H1 (cell line): ENCODE data around the gene MMP25. TPM values are rescaled to one million over a fixed set of nuclear protein-coding genes. Genes with fewer than 3 reads are reported as not detected.
A peak's percentile ranks its signal among the peaks of the same experiment; 100 is the strongest.

Experiments used
- CTCF ChIA-PET: fragments of 300-600 bp; sonication (Branson Sonifier 250); formaldehyde crosslinking; loops from one replicate; lab custom pipeline; 2021; ENCODE audit not compliant: partially characterized antibody; lab: Charles Lee
- POLR2A ChIA-PET: fragments of 300-600 bp; sonication (Branson Sonifier 250); formaldehyde crosslinking; loops from one replicate; lab custom pipeline; 2021; ENCODE audit warnings: inconsistent platforms; ENCODE audit not compliant: partially characterized antibody; lab: Charles Lee
- DNase-seq, 2 experiments: peaks; one replicate each; pipeline versions ENCODE4 v3.0.0 to v3.0.0-alpha.2; 2010 to 2022; ENCODE audit warnings: low spot score in 2 of 2, low read depth in 1 of 2, mixed read lengths in 1 of 2
- FAIRE-seq: peaks from 2 replicates; lab custom pipeline; 2011; peaks lifted over from hg19 to GRCh38; lab: Jason Lieb, UNC
- H2AFZ ChIP-seq: 2 replicates; pipeline ENCODE4 v1.8.1; 2012; ENCODE audit warnings: low read length, inconsistent platforms
- H2AK5ac ChIP-seq: 2 replicates; pipeline ENCODE4 v1.6.1; 2013; ENCODE audit warnings: low read depth, low read length
- H2BK120ac ChIP-seq: replicated peaks from 2 replicates; pipeline ENCODE3; 2013; ENCODE audit warnings: low read depth, low read length, inconsistent platforms
- H2BK12ac ChIP-seq: 2 replicates; pipeline ENCODE4 v1.6.1; 2013; ENCODE audit warnings: low read depth, low read length
- H2BK15ac ChIP-seq: 2 replicates; pipeline ENCODE4 v1.6.1; 2013; ENCODE audit warnings: low read length
- H2BK20ac ChIP-seq: 2 replicates; pipeline ENCODE4 v1.6.1; 2013; ENCODE audit warnings: low read length
- H2BK5ac ChIP-seq: 2 replicates; pipeline ENCODE4 v1.6.1; 2013; ENCODE audit warnings: low read depth, low read length
- H3K14ac ChIP-seq: 2 replicates; pipeline ENCODE4 v1.6.1; 2013; ENCODE audit warnings: inconsistent platforms; ENCODE audit not compliant: insufficient read length
- H3K18ac ChIP-seq: 2 replicates; pipeline ENCODE4 v1.6.1; 2013; ENCODE audit warnings: low read length; ENCODE audit errors: extremely low read depth
- H3K23ac ChIP-seq: 2 replicates; pipeline ENCODE4 v1.6.1; 2013; ENCODE audit warnings: inconsistent platforms; ENCODE audit not compliant: insufficient read length
- H3K23me2 ChIP-seq: 2 replicates; pipeline ENCODE4 v1.6.1; 2013; ENCODE audit warnings: low read depth, low read length
- H3K27ac ChIP-seq: 2 replicates; pipeline ENCODE4 v1.6.1; 2011; ENCODE audit warnings: low read depth, low read length, inconsistent platforms
- H3K27me3 ChIP-seq, 4 experiments: replicated peaks in 1 of 4; 1 replicate in 1 of 4; 2 replicates in 3 of 4; pipeline versions ENCODE4 v1.6.1 to v1.8.1; 2011 to 2013; ENCODE audit warnings: low read length in 3 of 4, mild to moderate bottlenecking in 3 of 4, inconsistent platforms in 2 of 4, mixed read lengths in 2 of 4, moderate library complexity in 1 of 4; ENCODE audit not compliant: control insufficient read depth in 3 of 4, insufficient read depth in 3 of 4; ENCODE audit errors: extremely low read depth in 1 of 4
- H3K36me3 ChIP-seq, 4 experiments: 2 replicates each; pipeline versions ENCODE4 v1.6.1 to v1.8.1; 2011 to 2013; ENCODE audit warnings: mild to moderate bottlenecking in 4 of 4, low read length in 3 of 4, moderate library complexity in 2 of 4, control low read depth in 1 of 4, inconsistent platforms in 1 of 4; ENCODE audit not compliant: insufficient read depth in 4 of 4, control insufficient read depth in 2 of 4
- H3K4ac ChIP-seq: replicated peaks from 2 replicates; pipeline ENCODE3; 2013; ENCODE audit warnings: low read length, low read depth, mixed read lengths, inconsistent platforms; ENCODE audit not compliant: insufficient read length
- H3K4me1 ChIP-seq, 4 experiments: replicated peaks in 1 of 4; 1 replicate in 1 of 4; 2 replicates in 3 of 4; pipeline versions ENCODE4 v1.6.1 to v1.8.1; 2011 to 2013; ENCODE audit warnings: low read length in 3 of 4, inconsistent platforms in 2 of 4, mixed read lengths in 1 of 4; ENCODE audit not compliant: insufficient read depth in 4 of 4, control insufficient read depth in 3 of 4
- H3K4me2 ChIP-seq, 2 experiments: 2 replicates each; pipeline versions ENCODE4 v1.6.1 to v1.8.1; 2011 to 2013; ENCODE audit warnings: low read depth in 2 of 2, low read length in 2 of 2, control low read depth in 1 of 2, inconsistent platforms in 1 of 2, mild to moderate bottlenecking in 1 of 2; ENCODE audit not compliant: insufficient read depth in 1 of 2
- H3K4me3 ChIP-seq, 4 experiments: fragments of 200-600, 300-600 bp in 1 of 4; sonication (generic), shearing (Covaris generic), sonication (Bioruptor Twin) in 1 of 4; 2 replicates each; pipeline versions ENCODE4 v1.5.1 to v1.8.1; 2011 to 2016; ENCODE audit warnings: low read length in 4 of 4, low read depth in 3 of 4, control low read depth in 2 of 4, inconsistent platforms in 2 of 4, mild to moderate bottlenecking in 2 of 4, mixed read lengths in 1 of 4, moderate library complexity in 1 of 4; ENCODE audit not compliant: insufficient read depth in 2 of 4; ENCODE audit errors: extremely low read depth in 1 of 4
- H3K56ac ChIP-seq: replicated peaks from 2 replicates; pipeline ENCODE3; 2013; ENCODE audit warnings: low read depth, mild to moderate bottlenecking, mixed read lengths, low read length, inconsistent platforms; ENCODE audit not compliant: insufficient read length
- H3K79me1 ChIP-seq: 2 replicates; pipeline ENCODE4 v1.6.1; 2013; ENCODE audit warnings: low read depth, low read length, control low read depth
- H3K79me2 ChIP-seq, 2 experiments: 2 replicates each; pipeline versions ENCODE4 v1.6.1 to v1.8.1; 2012 to 2013; ENCODE audit warnings: low read length in 2 of 2, mild to moderate bottlenecking in 2 of 2, inconsistent platforms in 1 of 2; ENCODE audit not compliant: insufficient read depth in 2 of 2, control insufficient read depth in 1 of 2
- H3K9ac ChIP-seq, 4 experiments: replicated peaks in 1 of 4; 1 replicate in 1 of 4; 2 replicates in 3 of 4; pipeline versions ENCODE4 v1.6.1 to v1.8.1; 2011 to 2013; ENCODE audit warnings: low read depth in 3 of 4, low read length in 3 of 4, control low read depth in 2 of 4, mild to moderate bottlenecking in 2 of 4, moderate library complexity in 2 of 4, inconsistent platforms in 1 of 4; ENCODE audit errors: extremely low read depth in 1 of 4
- H3K9me3 ChIP-seq, 2 experiments: 2 replicates each; pipeline versions ENCODE4 v1.6.1 to v1.8.1; 2012 to 2013; ENCODE audit warnings: mild to moderate bottlenecking in 2 of 2, moderate library complexity in 2 of 2, control low read depth in 1 of 2, inconsistent platforms in 1 of 2, low read depth in 1 of 2, low read length in 1 of 2, mixed read lengths in 1 of 2; ENCODE audit not compliant: insufficient read depth in 2 of 2
- H4K20me1 ChIP-seq, 2 experiments: replicated peaks in 1 of 2; 2 replicates each; pipeline versions ENCODE3 to v1.8.1; 2011 to 2013; ENCODE audit warnings: inconsistent platforms in 2 of 2, low read length in 2 of 2, mild to moderate bottlenecking in 1 of 2; ENCODE audit not compliant: insufficient read depth in 2 of 2, control insufficient read depth in 1 of 2
- H4K5ac ChIP-seq: 2 replicates; pipeline ENCODE4 v1.6.1; 2013; ENCODE audit warnings: low read length, low read depth, mixed read lengths, inconsistent platforms; ENCODE audit not compliant: insufficient read length
- H4K8ac ChIP-seq: 2 replicates; pipeline ENCODE4 v1.8.0; 2013; ENCODE audit warnings: mild to moderate bottlenecking, moderate library complexity, low read length, inconsistent platforms; ENCODE audit not compliant: insufficient read depth; ENCODE audit errors: extremely low read depth
- H4K91ac ChIP-seq: replicated peaks from 2 replicates; pipeline ENCODE3; 2013; ENCODE audit warnings: low read length, mixed read lengths, inconsistent platforms; ENCODE audit not compliant: insufficient read length
- BRCA1 ChIP-seq: IDR thresholded peaks from 2 replicates; pipeline ENCODE4 v1.6.1; 2012; ENCODE audit warnings: low read depth, low read length, improper control_type of control experiment
- CBX5 ChIP-seq: fragments of 300-800, 300-1000 bp; sonication (generic); IDR thresholded peaks from 2 replicates; pipeline ENCODE4 v1.7.1; 2016; ENCODE audit warnings: antibody characterized with exemption, low read length, low read depth
- CHD1 ChIP-seq: IDR thresholded peaks from 2 replicates; pipeline ENCODE4 v1.6.1; 2012; ENCODE audit warnings: low read depth, low read length, improper control_type of control experiment
- CHD2 ChIP-seq: IDR thresholded peaks from 2 replicates; pipeline ENCODE4 v1.6.1; 2012; ENCODE audit warnings: low read length, improper control_type of control experiment
- HDAC2 ChIP-seq, 2 experiments: fragments of 300-600 bp in 1 of 2; sonication (generic) in 1 of 2; IDR thresholded peaks; 2 replicates each; pipeline ENCODE4 v1.6.1; 2011 to 2012; ENCODE audit warnings: low read depth in 2 of 2, low read length in 2 of 2, mild to moderate bottlenecking in 2 of 2, moderate library complexity in 2 of 2, borderline replicate concordance in 1 of 2, inconsistent platforms in 1 of 2
- KDM4A ChIP-seq: IDR thresholded peaks from one replicate; pipeline ENCODE4 v1.7.1; 2012; ENCODE audit warnings: low read depth, mild to moderate bottlenecking, moderate library complexity, low read length, inconsistent platforms; ENCODE audit not compliant: severe bottlenecking
- NANOG ChIP-seq: IDR thresholded peaks from 2 replicates; pipeline ENCODE4 v1.6.1; 2011; ENCODE audit warnings: low read length, low read depth, mild to moderate bottlenecking, inconsistent platforms; ENCODE audit not compliant: insufficient read depth, poor library complexity, severe bottlenecking
- RAD21 ChIP-seq, 2 experiments: IDR thresholded peaks in 1 of 2; conservative IDR thresholded peaks in 1 of 2; 2 replicates each; pipeline ENCODE4 v1.6.1; 2011; ENCODE audit warnings: low read depth in 2 of 2, low read length in 2 of 2, improper control_type of control experiment in 1 of 2, inconsistent platforms in 1 of 2, mild to moderate bottlenecking in 1 of 2, moderate library complexity in 1 of 2
- RBBP5 ChIP-seq: IDR thresholded peaks from 2 replicates; pipeline ENCODE4 v1.7.1; 2012; ENCODE audit warnings: low read depth, mild to moderate bottlenecking, inconsistent platforms, low read length, moderate library complexity, borderline replicate concordance
- SUZ12 ChIP-seq: fragments of 200-600 bp; sonication (generic); IDR thresholded peaks from 2 replicates; pipeline ENCODE4 v1.6.1; 2012; ENCODE audit warnings: mild to moderate bottlenecking, inconsistent platforms, low read length, moderate library complexity, mixed read lengths
- TAF1 ChIP-seq: IDR thresholded peaks from 2 replicates; pipeline ENCODE4 v1.6.1; 2011; ENCODE audit warnings: mild to moderate bottlenecking, low read depth, low read length
- TAF7 ChIP-seq: optimal IDR thresholded peaks from 2 replicates; pipeline ENCODE3; 2011; ENCODE audit warnings: low read depth, mild to moderate bottlenecking, inconsistent platforms, low read length, moderate library complexity, borderline replicate concordance
- TEAD4 ChIP-seq: IDR thresholded peaks from 2 replicates; pipeline ENCODE4 v1.6.1; 2012; ENCODE audit warnings: low read depth, low read length, inconsistent platforms, mixed read lengths
- WGBS, 2 experiments: shearing (Covaris generic) in 1 of 2; methylation state at CpG; one replicate each; pipeline versions ENCODE4 v1.1.6 to v1.1.7; 2013 to 2015; ENCODE audit warnings: low lambda C conversion rate in 2 of 2, mixed read lengths in 2 of 2, inconsistent platforms in 1 of 2, low coverage in 1 of 2, missing lambda C conversion rate in 1 of 2; ENCODE audit not compliant: insufficient replicate concordance in 2 of 2, insufficient coverage in 1 of 2, insufficient read length in 1 of 2; ENCODE audit errors: extremely low coverage in 1 of 2, missing lambda C conversion rate in 1 of 2; 5-methylcytosine and 5-hydroxymethylcytosine counted together
- polyA plus RNA-seq, 7 experiments: library from polyadenylated mRNA; depleted of rRNA in 3 of 7; stranded (reverse) in 5 of 7; unstranded in 2 of 7; fragments of >200 nt in 5 of 7; fragments of 200-250 nt in 2 of 7; gene quantifications; 1 replicate in 5 of 7; 2 replicates in 1 of 7; 4 replicates in 1 of 7; pipeline versions ENCODE4 v1.2.1 to v1.2.3, GENCODE V29; 2011 to 2013; ENCODE audit warnings: missing spikeins in 2 of 7, mixed read lengths in 2 of 7
- total RNA-seq: library from RNA; stranded (reverse); fragmentation: NEBNext Ultra II Directional; extraction: Animal tissue kit (Norgen Biotek cat#: 25700); gene quantifications from 2 replicates; pipeline ENCODE4 v1.2.1, GENCODE V29; 2021

Gene MMP25
- total and polyA plus RNA-seq, 2 of the 8 experiments (the other 6 are each of a cell fraction or from before 2014, with no cell fraction given) = 7.7 to 26.7 TPM

- Histone ChIP-seq H2AFZ (no peak overlapping the region), H3K4ac (no peak overlapping the region), H3K4me3 (peak overlapping the region in 1 of 4 experiments; percentile 89; a peak in 2 of 8 replicates), H3K4me1 (peaks cover 0 to 3% (median 0%) of the 10 kb centered on the region in 4 experiments; a peak in 2 of 7 replicates), H4K91ac (no peak overlapping the region), H3K23ac (no peak overlapping the region), H2BK120ac (no peak overlapping the region), H2BK12ac (no peak overlapping the region), H3K27ac (no peak overlapping the region), H2BK20ac (no peak overlapping the region), H3K14ac (no peak overlapping the region), H3K23me2 (peaks cover 4% of the 10 kb centered on the region; the same call in 1 of the 2 replicates), H3K79me2 (peaks cover 0 to 5% of the 10 kb centered on the region in 2 experiments; a peak in 1 of 4 replicates), H3K79me1 (no peaks in the 10 kb centered on the region), H3K36me3 (no peaks in the 10 kb centered on the region), H3K4me2 (peak overlapping the region in 1 of 2 experiments; percentile 84; a peak in 1 of 4 replicates), H3K27me3 (peaks cover 0 to 8% (median 3%) of the 10 kb centered on the region in 4 experiments; a peak in 6 of 7 replicates), H4K8ac (no peak overlapping the region), H3K9me3 (no peaks in the 10 kb centered on the region), H2AK5ac (no peak overlapping the region), H3K18ac (no peak overlapping the region), H4K20me1 (peaks cover 0 to 5% of the 10 kb centered on the region in 2 experiments), H3K9ac (no peak overlapping the region), H2BK5ac (no peak overlapping the region), H2BK15ac (no peak overlapping the region), H3K56ac (no peak overlapping the region), H4K5ac (no peak overlapping the region)
- DNase-seq (no peak), FAIRE-seq (no peak)
- POLR2A ChIA-PET = interaction anchor here (0.7 to 34.8 kb wide), 6 partner anchors 11 to 58 kb away, joined by 3 to 1808 read pairs (median 6); partner anchors contain the start of genes CLDN6, CLDN9, HCFC1R1 and THOC6
- WGBS, 2 experiments = 99% methylated on average over 6 of the region's 6 CpGs; no CpG with 5 or more reads in 1 of the 2 experiments
- CTCF ChIA-PET = interaction anchor here (0.6 to 8.0 kb wide), 5 partner anchors 12 to 562 kb away, joined by 3 to 98 read pairs (median 7); no protein-coding TSS in a partner anchor
- TF ChIP-seq RBBP5 (no peak), KDM4A (no peak), RAD21 (IDR thresholded peaks at IDR 0.05 in 1 of 2, conservative IDR thresholded peaks at IDR 0.05 in 1 of 2; ENCODE audit: low read depth in 2 of 2, low read length in 2 of 2) (no peak), BRCA1 (no peak), CHD1 (no peak), NANOG (no peak), CBX5 (no peak), TEAD4 (no peak), TAF1 (no peak), TAF7 (no peak), HDAC2 (IDR thresholded peaks at IDR 0.05; ENCODE audit: borderline replicate concordance in 1 of 2, low read depth in 2 of 2, low read length in 2 of 2) (no peak), CHD2 (no peak), SUZ12 (no peak)
Measured at GRCh38 chr16:3044708-3045107, 1.7 kb upstream of the MMP25 start.
